OCI-LY7 (cell line): ENCODE results near the gene GTF2I. TPM values are rescaled to one million over a fixed set of nuclear protein-coding genes. Genes with fewer than 3 reads are reported as not detected.
"Not testable (repeated sequence)": the region's sequence is repeated elsewhere in the genome, so short reads cannot be mapped to it uniquely, and the experiment has no call there.

Experiments used
- BruUV-seq: library from RNA; stranded (reverse); fragments of 400-500 nt; replicated peaks from 2 replicates; lab custom pipeline; 2021; lab: Mats Ljungman, UMichigan
- CTCF ChIA-PET: fragments of 300-600 bp; sonication (Branson Sonifier 250); formaldehyde crosslinking; loops from one replicate; lab custom pipeline; 2022; ENCODE audit warnings: antibody characterized with exemption; ENCODE audit not compliant: unreplicated experiment; lab: Charles Lee
- POLR2A ChIA-PET: fragments of 300-600 bp; sonication (Branson Sonifier 250); formaldehyde crosslinking; loops from one replicate; lab custom pipeline; 2022; ENCODE audit warnings: antibody characterized with exemption; lab: Charles Lee
- DNase-seq: peaks from one replicate; pipeline ENCODE4 v3.0.0-alpha.2; 2015; ENCODE audit warnings: low spot score
- H2AFZ ChIP-seq: fragments of 200-600 bp; sonication (generic), shearing (Covaris generic); 2 replicates; pipeline ENCODE4 v1.6.1; 2014; ENCODE audit warnings: mild to moderate bottlenecking, antibody characterized with exemption, low read length, moderate library complexity
- H3K27ac ChIP-seq: fragments of 200-600 bp; sonication (generic); 2 replicates; pipeline ENCODE4 v1.5.1; 2014; ENCODE audit warnings: mixed run types, low read depth, mild to moderate bottlenecking, moderate library complexity, low read length, inconsistent platforms; ENCODE audit not compliant: poor library complexity, severe bottlenecking
- H3K36me3 ChIP-seq: fragments of 200-600 bp; sonication (generic); 2 replicates; pipeline ENCODE4 v1.6.1; 2014; ENCODE audit warnings: mild to moderate bottlenecking, antibody characterized with exemption, low read length, moderate library complexity, mixed read lengths; ENCODE audit not compliant: insufficient read depth
- H3K4me1 ChIP-seq: fragments of 200-600 bp; sonication (generic); 2 replicates; pipeline ENCODE4 v1.5.1; 2014; ENCODE audit warnings: mild to moderate bottlenecking, low read length; ENCODE audit not compliant: insufficient read depth, poor library complexity, severe bottlenecking
- H3K4me2 ChIP-seq: fragments of 200-600 bp; sonication (generic); 2 replicates; pipeline ENCODE4 v1.6.1; 2014; ENCODE audit warnings: mild to moderate bottlenecking, low read length
- H3K4me3 ChIP-seq: fragments of 200-600 bp; sonication (generic); 2 replicates; pipeline ENCODE4 v1.5.1; 2014; ENCODE audit warnings: mild to moderate bottlenecking, low read depth, low read length; ENCODE audit not compliant: poor library complexity, severe bottlenecking
- H3K79me2 ChIP-seq: fragments of 200-600 bp; sonication (generic); 2 replicates; pipeline ENCODE4 v1.6.1; 2016; ENCODE audit warnings: low read depth, mild to moderate bottlenecking, low read length, moderate library complexity, mixed read lengths; ENCODE audit not compliant: insufficient read depth
- H3K9me2 ChIP-seq: fragments of 200-600 bp; sonication (generic); 2 replicates; pipeline ENCODE4 v1.6.1; 2016; ENCODE audit warnings: mild to moderate bottlenecking, low read length, mixed read lengths; ENCODE audit not compliant: insufficient read depth
- H3K9me3 ChIP-seq: fragments of 200-600 bp; sonication (generic); 2 replicates; pipeline ENCODE4 v1.6.1; 2014; ENCODE audit warnings: mild to moderate bottlenecking, mixed run types, low read length, mixed read lengths
- H4K20me1 ChIP-seq: fragments of 200-600 bp; sonication (generic); 2 replicates; pipeline ENCODE4 v1.6.1; 2014; ENCODE audit warnings: mild to moderate bottlenecking, antibody characterized with exemption, low read length, moderate library complexity, mixed read lengths; ENCODE audit not compliant: insufficient read depth
- intact Hi-C: fragments of 100-400 bp; cut with micrococcal nuclease; formaldehyde crosslinking; loops from one replicate; pipeline ENCODE4 v1.10.0; 2022; ENCODE audit not compliant: unreplicated experiment
- total RNA-seq, 2 experiments: library from RNA; depleted of rRNA in 1 of 2; stranded (reverse); fragments of >200 nt in 1 of 2; shearing (Covaris generic) in 1 of 2; gene quantifications; 2 replicates each; pipeline ENCODE4 v1.2.3, GENCODE V29; 2014 to 2022

The GTF2I gene
- total RNA-seq, 2 experiments from 2014 or later: 188 to 269 TPM

DNA sequence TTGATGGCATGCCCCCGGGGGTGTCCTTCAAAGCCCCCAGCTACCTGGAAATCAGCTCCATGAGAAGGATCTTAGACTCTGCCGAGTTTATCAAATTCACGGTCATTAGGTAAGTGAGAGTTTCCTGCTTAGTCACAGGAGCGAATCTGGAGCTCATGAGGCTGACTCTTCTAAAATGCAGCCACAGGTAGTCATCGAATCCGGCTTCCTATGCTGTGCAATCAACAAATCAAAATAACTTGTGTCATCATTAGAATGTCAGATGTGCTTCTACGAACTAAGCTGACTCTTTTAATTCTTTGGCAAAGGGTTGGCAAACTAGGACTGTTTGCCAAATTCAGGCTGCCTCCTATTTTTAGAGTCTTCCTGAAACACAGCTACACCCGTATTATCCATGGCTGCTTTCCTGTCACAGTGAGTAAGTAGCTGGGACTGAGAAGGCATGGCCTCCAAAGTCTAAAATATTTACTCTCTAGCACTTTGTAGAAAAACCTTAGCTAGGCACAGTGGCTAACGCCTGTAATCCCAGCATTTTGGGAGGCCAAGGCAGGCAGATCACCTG is 96.5 kb downstream of the GTF2I start:
- intact Hi-C loops, BruUV-seq, H3K79me2 ChIP-seq, H3K9me3 ChIP-seq, H3K4me1 ChIP-seq, H3K9me2 ChIP-seq, H3K36me3 ChIP-seq, H4K20me1 ChIP-seq, DNase-seq, H2AFZ ChIP-seq, POLR2A ChIA-PET, H3K4me3 ChIP-seq, H3K27ac ChIP-seq, H3K4me2 ChIP-seq, CTCF ChIA-PET: not testable (repeated sequence)

- H3K9me3 ChIP-seq, BruUV-seq, H3K79me2 ChIP-seq, H3K4me3 ChIP-seq, H4K20me1 ChIP-seq, H3K9me2 ChIP-seq, H3K4me2 ChIP-seq, POLR2A ChIA-PET, DNase-seq, H2AFZ ChIP-seq, CTCF ChIA-PET, intact Hi-C loops, H3K27ac ChIP-seq, H3K36me3 ChIP-seq, H3K4me1 ChIP-seq: not testable (repeated sequence)
These were observed 99.2 kb downstream of the GTF2I start for GRCh38 chr7:74756673-74757072.

DNA sequence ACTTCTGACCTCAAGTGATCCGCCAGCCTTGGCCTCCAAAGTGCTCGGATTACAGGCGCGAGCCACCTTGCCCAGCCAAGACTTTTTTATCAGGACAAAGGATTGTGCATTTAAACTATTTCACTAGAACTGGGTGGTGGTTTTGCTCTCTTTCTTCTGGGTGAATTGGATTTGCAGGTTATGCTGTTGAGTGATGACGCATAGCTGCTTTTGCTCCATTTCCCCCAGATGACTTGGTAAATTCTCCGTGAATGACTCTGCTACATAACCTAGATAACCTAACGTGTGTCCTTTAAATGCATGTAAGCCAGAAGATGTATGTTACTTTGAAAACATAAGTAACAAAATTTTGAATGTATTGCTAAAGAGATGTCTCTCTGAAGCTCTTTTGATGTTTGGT is 100.8 kb downstream of the GTF2I start:
- H3K27ac ChIP-seq, H3K9me3 ChIP-seq, H3K4me2 ChIP-seq, H3K9me2 ChIP-seq, H3K4me1 ChIP-seq, POLR2A ChIA-PET, CTCF ChIA-PET, DNase-seq, H2AFZ ChIP-seq, H4K20me1 ChIP-seq, H3K79me2 ChIP-seq, H3K36me3 ChIP-seq, intact Hi-C loops, H3K4me3 ChIP-seq, BruUV-seq: not testable (repeated sequence)

- H4K20me1 ChIP-seq, H3K4me1 ChIP-seq, H3K36me3 ChIP-seq, H3K9me3 ChIP-seq, BruUV-seq, H3K4me3 ChIP-seq, H2AFZ ChIP-seq, DNase-seq, H3K27ac ChIP-seq, H3K79me2 ChIP-seq, POLR2A ChIA-PET, intact Hi-C loops, CTCF ChIA-PET, H3K9me2 ChIP-seq, H3K4me2 ChIP-seq: not testable (repeated sequence)
These were observed 101.5 kb downstream of the GTF2I start for GRCh38 chr7:74758982-74759381.

- DNase-seq, H3K9me3 ChIP-seq, H3K4me1 ChIP-seq, H3K27ac ChIP-seq, POLR2A ChIA-PET, BruUV-seq, H4K20me1 ChIP-seq, H3K9me2 ChIP-seq, H3K36me3 ChIP-seq, H3K79me2 ChIP-seq, H2AFZ ChIP-seq, H3K4me3 ChIP-seq, H3K4me2 ChIP-seq, CTCF ChIA-PET, intact Hi-C loops: not testable (repeated sequence)
These were observed 107.8 kb downstream of the GTF2I start for GRCh38 chr7:74765205-74765918.

DNA sequence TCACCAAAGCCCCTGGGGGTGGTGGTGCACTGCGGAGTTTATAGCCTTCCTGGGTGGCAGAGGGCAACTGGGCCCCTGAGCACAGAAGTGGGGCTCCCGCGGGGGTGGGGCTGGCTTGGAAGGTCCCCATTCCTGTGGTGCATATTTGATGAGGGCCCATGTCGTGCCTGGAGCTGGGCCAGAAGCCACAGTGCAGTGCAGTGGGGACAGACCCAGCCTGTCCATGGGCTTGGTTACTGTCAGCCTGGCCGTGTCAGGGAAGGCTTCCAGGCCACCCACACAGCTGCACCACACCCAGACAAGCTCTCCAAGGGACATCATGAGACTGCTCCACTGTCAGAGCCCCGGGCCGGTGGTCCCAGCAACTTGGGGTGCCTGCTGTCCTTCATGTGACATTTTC is 109.0 kb downstream of the GTF2I start:
- H2AFZ ChIP-seq, DNase-seq, CTCF ChIA-PET, POLR2A ChIA-PET, H3K9me2 ChIP-seq, H3K9me3 ChIP-seq, intact Hi-C loops, H3K4me1 ChIP-seq, H3K79me2 ChIP-seq, H3K36me3 ChIP-seq, H4K20me1 ChIP-seq, H3K4me2 ChIP-seq, BruUV-seq, H3K27ac ChIP-seq, H3K4me3 ChIP-seq: not testable (repeated sequence)
